GM18951 (cell line): ENCODE results near the gene STARD10.

Experiments used
- POLR2A ChIP-seq: IDR thresholded peaks from 4 replicates; pipeline ENCODE4 v1.6.1; 2011; ENCODE audit warnings: mild to moderate bottlenecking; ENCODE audit not compliant: insufficient read length, insufficient read depth; ENCODE audit errors: extremely low read depth
- in situ Hi-C: fragments of 300-500 bp; cut with MboI; formaldehyde crosslinking; loops from one replicate; pipeline ENCODE4 v1.12.0; 2022; ENCODE audit warnings: low sequenced_read_pairs, mixed read lengths, inconsistent platforms; ENCODE audit not compliant: unreplicated experiment

Gene STARD10

GRCh38 chr11:72753341-72754148, 40.3 kb downstream of the STARD10 start:
- in situ Hi-C loops: no loop called here
- no peak for TF ChIP-seq POLR2A

- TF ChIP-seq POLR2A: peak; percentile 62
- in situ Hi-C loops: no loop called here
Measured at GRCh38 chr11:72752088-72752914, 41.5 kb downstream of the STARD10 start, which contains the start of gene ARAP1. ARAP1 (minus strand) TSS chr11:72752408; CDS start chr11:72727128, 25,280 bp downstream.

GRCh38 chr11:72751116-72752087, 42.4 kb downstream of the STARD10 start:
- in situ Hi-C loops: no loop called here
- TF ChIP-seq POLR2A: no peak

- TF ChIP-seq POLR2A: no peak
- in situ Hi-C loops: no loop called here
Measured at GRCh38 chr11:72750556-72751115, 43.2 kb downstream of the STARD10 start.

- in situ Hi-C loops: no loop called here
- no peak for TF ChIP-seq POLR2A
Measured at GRCh38 chr11:72750086-72750485, 43.8 kb downstream of the STARD10 start.

GRCh38 chr11:72747289-72747855, 46.5 kb downstream of the STARD10 start:
- in situ Hi-C loops: no loop called here
- TF ChIP-seq POLR2A: no peak

GRCh38 chr11:72746821-72747220, 47.0 kb downstream of the STARD10 start:
- in situ Hi-C loops: no loop called here
- TF ChIP-seq POLR2A: no peak

GRCh38 chr11:72745925-72746550, 47.8 kb downstream of the STARD10 start:
- in situ Hi-C loops: no loop called here
- TF ChIP-seq POLR2A: no peak

- in situ Hi-C loops: no loop called here
- no peak for TF ChIP-seq POLR2A
Measured at GRCh38 chr11:72745511-72745910, 48.3 kb downstream of the STARD10 start.

- in situ Hi-C loops: no loop called here
- TF ChIP-seq POLR2A: no peak
Measured at GRCh38 chr11:72744474-72744873, 49.4 kb downstream of the STARD10 start.

GRCh38 chr11:72743321-72744221, 50.3 kb downstream of the STARD10 start:
- in situ Hi-C loops: no loop called here
- no peak for TF ChIP-seq POLR2A
